HCT116 (cell line): ENCODE results near the gene HRH3. TPM values are rescaled to one million over a fixed set of nuclear protein-coding genes. Genes with fewer than 3 reads are reported as not detected.

Experiments
- ATF3 ChIP-seq: IDR thresholded peaks from 2 replicates; pipeline ENCODE4 v1.6.1; 2012
- POLR2AphosphoS5 ChIP-seq: IDR thresholded peaks from 2 replicates; pipeline ENCODE4 v1.6.1; 2011; ENCODE audit warnings: mild to moderate bottlenecking, low read depth, low read length, moderate library complexity
- total RNA-seq: library from RNA; stranded (reverse); gene quantifications from one replicate; pipeline ENCODE4 v1.2.1, GENCODE V29; 2021; ENCODE audit not compliant: unreplicated experiment

Gene HRH3
- total RNA-seq, 1 experiment from 2014 or later, result not detected

GRCh38 chr20:62165762-62166399 is 54.2 kb downstream of the HRH3 start (continued):
- no peak for TF ChIP-seq ATF3
- TF ChIP-seq POLR2AphosphoS5, result no peak

Other genes starting within 250 kb of the HRH3 start
- 26.8 TPM for gene TAF4, start 154.4 kb downstream of the HRH3 start, total RNA-seq
- 51.3 TPM for gene LSM14B, start 97.8 kb downstream of the HRH3 start, total RNA-seq
- 364 TPM for gene PSMA7, start 76.9 kb downstream of the HRH3 start, total RNA-seq
- gene SS18L1, start 76.5 kb downstream of the HRH3 start, total RNA-seq, result 28.1 TPM
- gene MTG2, start 37.2 kb downstream of the HRH3 start, total RNA-seq, result 43.3 TPM
- gene OSBPL2, start 18.2 kb upstream of the HRH3 start, total RNA-seq, result 36.9 TPM
- gene ADRM1, start 82.7 kb upstream of the HRH3 start, total RNA-seq, result 158 TPM
- gene LAMA5, start 147.0 kb upstream of the HRH3 start, total RNA-seq, result 321 TPM
- gene RPS21, start 166.8 kb upstream of the HRH3 start, total RNA-seq, result 2,488 TPM
- gene CABLES2, start 187.0 kb upstream of the HRH3 start, total RNA-seq, result 8.9 TPM
- 0.59 TPM for gene RBBP8NL, start 207.3 kb upstream of the HRH3 start, total RNA-seq